Measurements from ENCODE around the gene USP30.
A peak's percentile ranks its signal among the peaks of the same experiment; 100 is the strongest.

USP30 gene

GRCh38 chr12:109097435-109098182 is 45.2 kb downstream of the USP30 start, which contains the start of gene UNG:
Gene UNG (plus strand): TSS chr12:109097597. CDS start chr12:109097680, 83 bp downstream.
- DNase-seq: peak; percentile 95 to 97
- TF ChIP-seq GATA1 (IDR thresholded peaks at IDR 0.05; ENCODE audit: low read depth, low read length) (no peak), POLR2A (IDR thresholded peaks at IDR 0.05; ENCODE audit: low read length) (no peak)

DNA sequence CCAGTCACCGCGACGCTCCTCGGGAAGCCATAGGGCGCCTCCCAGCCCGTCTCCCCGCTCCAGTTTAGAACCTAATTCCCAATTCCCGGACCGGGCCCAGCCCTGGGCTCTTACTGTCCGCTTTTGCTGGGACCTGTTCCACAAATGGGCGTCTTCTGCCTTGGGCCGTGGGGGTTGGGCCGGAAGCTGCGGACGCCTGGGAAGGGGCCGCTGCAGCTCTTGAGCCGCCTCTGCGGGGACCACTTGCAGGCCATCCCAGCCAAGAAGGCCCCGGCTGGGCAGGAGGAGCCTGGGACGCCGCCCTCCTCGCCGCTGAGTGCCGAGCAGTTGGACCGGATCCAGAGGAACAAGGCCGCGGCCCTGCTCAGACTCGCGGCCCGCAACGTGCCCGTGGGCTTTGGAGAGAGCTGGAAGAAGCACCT is 45.8 kb downstream of the USP30 start:
- TF ChIP-seq GATA1 (IDR thresholded peaks at IDR 0.05; ENCODE audit: low read depth, low read length) (no peak), POLR2A (IDR thresholded peaks at IDR 0.05; ENCODE audit: low read length) (no peak)
- DNase-seq: peak; percentile 75 to 79

- TF ChIP-seq GATA1 (IDR thresholded peaks at IDR 0.05; ENCODE audit: low read depth, low read length): no peak
- no peak for TF ChIP-seq POLR2A (IDR thresholded peaks at IDR 0.05; ENCODE audit: low read length)
- DNase-seq: no peak
Observed at GRCh38 chr12:109098651-109099050, 46.3 kb downstream of the USP30 start.

DNA sequence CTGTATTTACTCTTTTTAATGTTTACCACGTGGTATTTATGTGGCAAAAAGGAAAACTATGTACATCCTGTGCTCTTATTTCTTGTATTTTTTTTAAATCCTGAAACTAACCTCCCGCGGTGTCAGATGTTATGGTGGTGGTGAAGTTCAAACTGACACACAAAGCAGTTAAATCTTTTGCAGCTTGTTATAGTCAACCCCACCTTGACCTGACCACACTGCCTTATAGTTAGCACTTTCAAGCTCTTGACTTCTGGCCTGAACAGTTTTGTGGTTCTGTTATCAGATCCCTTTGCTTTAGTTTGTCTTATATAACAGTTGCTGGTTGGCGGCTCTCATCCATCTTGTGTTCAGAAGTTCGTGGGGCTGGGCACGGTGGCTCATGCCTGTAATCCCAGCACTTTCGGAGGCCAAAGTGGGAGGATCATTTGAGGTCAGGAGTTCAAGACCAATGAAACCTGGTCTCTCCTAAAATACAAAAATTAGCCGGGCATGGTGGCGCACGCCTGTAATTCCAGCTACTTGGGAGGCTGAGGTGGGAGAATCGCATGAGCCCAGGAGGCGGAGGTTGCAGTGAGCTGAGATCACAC is 47.1 kb downstream of the USP30 start:
- no peak for DNase-seq
- TF ChIP-seq GATA1 (IDR thresholded peaks at IDR 0.05; ENCODE audit: low read depth, low read length): no peak
- no peak for TF ChIP-seq POLR2A (IDR thresholded peaks at IDR 0.05; ENCODE audit: low read length)

- TF ChIP-seq POLR2A (IDR thresholded peaks at IDR 0.05; ENCODE audit: low read length) (no peak), GATA1 (IDR thresholded peaks at IDR 0.05; ENCODE audit: low read depth, low read length) (no peak)
- DNase-seq: no peak
Observed at GRCh38 chr12:109100741-109101140, 48.4 kb downstream of the USP30 start.

- TF ChIP-seq POLR2A (IDR thresholded peaks at IDR 0.05; ENCODE audit: low read length) (no peak), GATA1 (IDR thresholded peaks at IDR 0.05; ENCODE audit: low read depth, low read length) (no peak)
- no peak for DNase-seq
Observed at GRCh38 chr12:109102491-109102890, 50.1 kb downstream of the USP30 start.

DNA sequence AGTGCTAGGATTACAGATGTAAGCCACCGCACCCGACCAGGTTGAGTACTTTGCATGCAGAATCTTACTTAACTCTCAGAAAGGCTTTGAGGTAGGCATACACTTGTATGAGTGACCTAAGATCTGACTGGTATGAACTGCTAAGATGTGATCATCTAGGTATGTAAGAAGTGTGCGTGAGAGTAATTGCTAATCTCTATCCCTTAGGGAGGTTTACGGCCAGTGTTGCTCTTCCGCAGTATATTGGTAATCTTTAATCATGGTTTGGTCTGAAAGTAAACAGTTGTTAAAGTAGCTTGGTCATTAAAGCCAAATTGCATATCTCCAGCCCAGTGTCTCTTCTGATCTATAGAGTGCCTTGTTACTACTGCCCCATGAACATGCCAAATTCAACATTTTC is 52.8 kb downstream of the USP30 start:
- TF ChIP-seq POLR2A (IDR thresholded peaks at IDR 0.05; ENCODE audit: low read length) (no peak), GATA1 (IDR thresholded peaks at IDR 0.05; ENCODE audit: low read depth, low read length) (no peak)
- DNase-seq: no peak

DNA sequence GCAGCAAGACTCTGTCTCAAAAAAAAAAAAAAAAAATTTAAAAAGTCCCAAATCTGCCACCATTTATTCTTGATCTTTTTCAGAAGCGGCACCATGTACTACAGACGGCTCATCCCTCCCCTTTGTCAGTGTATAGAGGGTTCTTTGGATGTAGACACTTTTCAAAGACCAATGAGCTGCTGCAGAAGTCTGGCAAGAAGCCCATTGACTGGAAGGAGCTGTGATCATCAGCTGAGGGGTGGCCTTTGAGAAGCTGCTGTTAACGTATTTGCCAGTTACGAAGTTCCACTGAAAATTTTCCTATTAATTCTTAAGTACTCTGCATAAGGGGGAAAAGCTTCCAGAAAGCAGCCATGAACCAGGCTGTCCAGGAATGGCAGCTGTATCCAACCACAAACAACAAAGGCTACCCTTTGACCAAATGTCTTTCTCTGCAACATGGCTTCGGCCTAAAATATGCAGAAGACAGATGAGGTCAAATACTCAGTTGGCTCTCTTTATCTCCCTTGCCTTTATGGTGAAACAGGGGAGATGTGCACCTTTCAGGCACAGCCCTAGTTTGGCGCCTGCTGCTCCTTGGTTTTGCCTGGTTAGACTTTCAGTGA is 57.5 kb downstream of the USP30 start:
- TF ChIP-seq POLR2A (IDR thresholded peaks at IDR 0.05; ENCODE audit: low read length): no peak
- no peak for TF ChIP-seq GATA1 (IDR thresholded peaks at IDR 0.05; ENCODE audit: low read depth, low read length)

DNA sequence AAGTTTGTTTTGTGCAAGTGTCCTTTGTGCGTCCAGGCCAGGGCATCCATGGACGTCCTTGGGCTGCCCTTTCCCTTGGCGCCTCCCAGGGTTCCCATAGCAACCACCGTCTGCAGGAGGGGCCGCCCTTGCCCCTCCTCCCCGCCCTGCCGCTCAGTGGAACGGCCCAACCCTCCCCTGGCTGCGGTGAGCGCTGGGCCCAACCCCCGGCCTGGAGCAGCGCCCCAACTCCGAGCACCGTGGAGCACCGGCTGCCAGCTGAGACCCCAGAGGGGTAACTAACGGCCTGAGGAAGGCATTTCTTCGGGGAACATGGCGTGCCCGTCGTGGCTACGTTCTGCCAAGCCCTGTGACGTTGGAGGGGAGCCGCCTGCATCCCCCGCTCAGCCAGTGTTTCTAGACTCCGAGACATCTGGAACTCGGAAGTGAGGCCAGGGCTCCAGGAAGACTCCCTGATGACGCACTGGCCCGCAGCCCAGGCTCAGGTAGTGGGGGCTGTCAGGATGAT is 58.7 kb downstream of the USP30 start:
- peak; percentile 80 to 81 for DNase-seq
- TF ChIP-seq GATA1 (IDR thresholded peaks at IDR 0.05; ENCODE audit: low read depth, low read length) (no peak), POLR2A (IDR thresholded peaks at IDR 0.05; ENCODE audit: low read length) (peak; percentile 45)

More for the DNA sequence above, 57.5 kb downstream of the USP30 start:
- peak in 1 of 2 experiments; percentile 22 for DNase-seq

DNA sequence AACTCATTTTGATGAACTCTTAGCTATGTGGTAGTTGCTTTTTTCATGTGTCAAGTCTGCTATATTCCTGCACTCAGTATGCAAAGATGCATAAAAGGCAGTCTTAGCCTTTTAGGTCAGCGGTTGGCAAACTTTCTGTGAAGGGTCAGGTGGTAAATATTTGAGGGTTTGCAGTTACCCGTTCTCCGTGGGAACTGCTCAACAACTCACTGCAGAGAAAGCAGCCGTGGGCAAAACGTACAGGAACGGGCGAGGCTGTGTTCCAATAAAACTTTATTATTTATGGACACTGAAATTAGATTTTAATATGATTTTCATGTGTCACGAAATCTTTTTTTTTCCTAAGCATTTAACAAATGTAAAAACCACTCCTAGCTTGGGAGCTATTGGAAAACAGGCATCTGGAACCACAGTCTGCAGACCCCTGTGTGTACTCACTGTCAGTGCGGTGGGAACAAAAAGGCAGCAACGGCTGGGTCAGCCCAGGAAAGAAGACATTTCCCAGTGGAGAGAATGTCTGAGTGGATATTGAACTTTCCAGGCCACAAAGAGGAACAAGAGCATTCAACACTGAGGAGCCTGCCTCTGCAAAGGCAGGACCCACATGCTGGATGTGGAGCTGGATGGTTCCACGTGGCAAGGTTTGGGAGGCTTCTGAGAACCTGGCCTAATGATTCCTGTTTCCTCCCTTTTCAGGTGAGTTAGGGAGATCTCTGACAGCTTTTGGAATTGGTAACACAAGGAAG is 60.5 kb downstream of the USP30 start:
- TF ChIP-seq GATA1 (IDR thresholded peaks at IDR 0.05; ENCODE audit: low read depth, low read length) (no peak), POLR2A (IDR thresholded peaks at IDR 0.05; ENCODE audit: low read length) (no peak)
- DNase-seq: no peak

DNA sequence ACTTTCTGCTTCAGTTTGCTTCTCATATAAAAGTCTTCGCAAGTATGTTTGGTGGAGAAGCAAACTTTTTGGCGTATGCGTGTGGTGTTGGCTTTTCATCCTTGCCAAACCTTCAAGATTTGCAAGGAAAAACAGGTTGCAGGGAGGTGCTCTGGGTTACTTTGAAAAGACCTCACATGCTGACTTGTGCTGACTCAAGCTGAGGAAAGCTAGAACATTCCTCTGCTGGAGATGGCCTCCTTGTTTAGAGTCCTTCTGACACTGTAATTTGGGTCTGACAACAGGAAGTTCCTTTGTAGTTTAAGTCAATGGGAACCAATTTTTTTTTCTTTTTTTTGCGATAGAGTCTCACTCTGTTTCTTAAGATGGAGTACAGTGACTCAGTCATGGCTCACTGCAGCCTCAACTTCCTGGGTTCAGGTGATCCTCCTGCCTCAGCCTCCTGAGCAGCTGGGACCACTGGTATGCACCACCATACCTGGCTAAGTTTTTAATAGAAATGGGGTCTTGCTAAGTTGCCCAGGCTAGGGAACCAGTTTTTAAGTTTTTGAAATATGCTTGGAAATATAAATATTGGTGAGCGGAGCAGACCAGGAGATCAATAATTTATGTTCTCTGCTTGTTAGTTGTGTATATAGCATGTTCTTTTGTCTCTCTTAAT is 61.4 kb downstream of the USP30 start:
- TF ChIP-seq POLR2A (IDR thresholded peaks at IDR 0.05; ENCODE audit: low read length) (no peak), GATA1 (IDR thresholded peaks at IDR 0.05; ENCODE audit: low read depth, low read length) (no peak)

GRCh38 chr12:109114644-109115043 is 62.3 kb downstream of the USP30 start:
- DNase-seq: no peak
- TF ChIP-seq GATA1 (IDR thresholded peaks at IDR 0.05; ENCODE audit: low read depth, low read length): no peak
- no peak for TF ChIP-seq POLR2A (IDR thresholded peaks at IDR 0.05; ENCODE audit: low read length)

More for the DNA sequence above, 61.4 kb downstream of the USP30 start:
- DNase-seq: no peak

- TF ChIP-seq POLR2A (IDR thresholded peaks at IDR 0.05; ENCODE audit: low read length): no peak
- TF ChIP-seq GATA1 (IDR thresholded peaks at IDR 0.05; ENCODE audit: low read depth, low read length): no peak
- DNase-seq: no peak
Observed at GRCh38 chr12:109115404-109115757, 63.0 kb downstream of the USP30 start.
